K562 (cell line): ENCODE measurements around the gene RNF40. TPM values are rescaled to one million over a fixed set of nuclear protein-coding genes. Genes with fewer than 3 reads are reported as not detected.

Source experiments
- CREM ChIP-seq: IDR thresholded peaks from 2 replicates; pipeline ENCODE4 v1.6.1; 2014; ENCODE audit warnings: antibody characterized with exemption, low read depth
- HDAC3 ChIP-seq: fragments of 450-650 bp; IDR thresholded peaks from 2 replicates; pipeline ENCODE4 v1.6.1; 2018; ENCODE audit warnings: borderline replicate concordance, mild to moderate bottlenecking, moderate library complexity; ENCODE audit not compliant: partially characterized antibody
- NFIC ChIP-seq: fragments of 450-650 bp; IDR thresholded peaks from 2 replicates; pipeline ENCODE4 v1.6.1; 2017; ENCODE audit warnings: mild to moderate bottlenecking, inconsistent platforms
- POLR2A ChIP-seq: fragments of 450-650 bp; conservative IDR thresholded peaks from 2 replicates; pipeline ENCODE4 v1.6.1; 2016
- ZFP36 ChIP-seq: fragments of 150-350 bp; IDR thresholded peaks from 2 replicates; pipeline ENCODE4 v1.6.1; 2018; ENCODE audit warnings: low read length, low read depth; ENCODE audit not compliant: partially characterized antibody
- ZNF583 ChIP-seq: fragments of 250-450 bp; sonication (Bioruptor Pico); IDR thresholded peaks from 2 replicates; pipeline ENCODE4 v1.4.0; 2020
- ZNF717 ChIP-seq: fragments of 250-450 bp; sonication (Bioruptor Pico); IDR thresholded peaks from 2 replicates; pipeline ENCODE4 v1.5.0; 2021
- polyA plus RNA-seq, 8 experiments: library from polyadenylated mRNA; depleted of rRNA in 4 of 8; stranded (reverse) in 5 of 8; unstranded in 3 of 8; fragments of >200 nt; fragmentation: Nextera tagmentation in 2 of 8; fragmentation: Illumina TruSeq in 1 of 8; extraction: Ambion mirVana in 2 of 8; extraction: Trizol in 1 of 8; gene quantifications; 2 replicates each; pipeline versions ENCODE4 v1.2.1 to v1.2.3, GENCODE V29; 2011 to 2014; ENCODE audit warnings: inconsistent platforms in 1 of 8, missing spikeins in 1 of 8
- total RNA-seq, 7 experiments: library from RNA; depleted of rRNA in 6 of 7; stranded (reverse); fragments of >200 nt in 6 of 7; fragmentation: Illumina TruSeq in 2 of 7; extraction: Trizol in 2 of 7; gene quantifications; 2 replicates each; pipeline versions ENCODE4 v1.2.1 to v1.2.3, GENCODE V29; 2011 to 2021; ENCODE audit warnings: low replicate concordance in 1 of 7
- TF ChIP-seq, protein P1 (sequence below): fragments of 450-650 bp; conservative IDR thresholded peaks from 2 replicates; pipeline ENCODE4 v1.6.1; 2016; ENCODE audit warnings: missing genetic modification characterization, low read depth, mild to moderate bottlenecking, control low read depth, missing compliant biosample characterization
- TF ChIP-seq, protein P2 (sequence below): IDR thresholded peaks from 2 replicates; pipeline ENCODE4 v1.6.1; 2011; ENCODE audit warnings: borderline replicate concordance, low read depth, mild to moderate bottlenecking, moderate library complexity, low read length; ENCODE audit not compliant: insufficient read depth, poor library complexity, severe bottlenecking

Gene RNF40
- total and polyA plus RNA-seq, 9 of the 15 experiments (the other 6 are each of a cell fraction or from before 2014, with no cell fraction given): 6.2 to 129 (median 81.5) TPM

DNA sequence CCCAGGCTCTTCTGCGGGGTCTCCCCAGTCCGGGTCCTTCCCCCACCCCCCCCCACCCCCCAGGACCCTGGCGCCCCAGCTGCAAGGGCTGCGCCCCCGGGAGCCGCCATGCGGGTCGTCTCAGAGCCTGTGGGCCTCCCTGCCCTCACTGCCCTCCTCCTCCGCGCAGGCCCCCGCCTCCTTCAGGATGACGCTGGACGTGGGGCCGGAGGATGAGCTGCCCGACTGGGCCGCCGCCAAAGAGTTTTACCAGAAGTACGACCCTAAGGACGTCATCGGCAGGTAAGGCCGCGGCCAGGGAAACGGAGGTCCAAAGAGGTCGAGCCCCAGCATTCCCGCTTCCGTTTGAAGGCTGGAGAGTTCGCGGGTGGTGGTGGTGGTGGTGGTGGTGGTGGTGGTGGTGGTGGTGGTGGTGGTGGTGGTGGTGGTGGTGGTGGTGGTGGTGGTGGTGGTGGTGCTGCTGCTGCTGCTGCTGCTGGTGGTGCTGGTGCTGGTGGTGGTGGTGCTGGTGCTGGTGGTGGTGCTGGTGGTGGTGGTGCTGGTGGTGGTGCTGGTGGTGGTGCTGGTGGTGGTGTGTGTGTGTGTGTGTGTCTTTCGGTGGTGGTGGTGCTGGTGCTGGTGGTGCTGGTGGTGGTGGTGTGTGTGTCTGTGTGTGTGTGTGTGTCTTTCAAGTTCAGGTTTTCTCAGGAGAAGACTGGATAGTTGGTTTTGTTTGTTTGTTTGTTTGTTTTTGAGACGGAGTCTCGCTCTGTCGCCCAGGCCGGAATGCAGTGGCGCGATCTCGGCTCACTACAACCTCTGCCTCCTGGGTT lies 13.3 kb upstream of the RNF40 start (continued):
- TF ChIP-seq, protein P1, sequence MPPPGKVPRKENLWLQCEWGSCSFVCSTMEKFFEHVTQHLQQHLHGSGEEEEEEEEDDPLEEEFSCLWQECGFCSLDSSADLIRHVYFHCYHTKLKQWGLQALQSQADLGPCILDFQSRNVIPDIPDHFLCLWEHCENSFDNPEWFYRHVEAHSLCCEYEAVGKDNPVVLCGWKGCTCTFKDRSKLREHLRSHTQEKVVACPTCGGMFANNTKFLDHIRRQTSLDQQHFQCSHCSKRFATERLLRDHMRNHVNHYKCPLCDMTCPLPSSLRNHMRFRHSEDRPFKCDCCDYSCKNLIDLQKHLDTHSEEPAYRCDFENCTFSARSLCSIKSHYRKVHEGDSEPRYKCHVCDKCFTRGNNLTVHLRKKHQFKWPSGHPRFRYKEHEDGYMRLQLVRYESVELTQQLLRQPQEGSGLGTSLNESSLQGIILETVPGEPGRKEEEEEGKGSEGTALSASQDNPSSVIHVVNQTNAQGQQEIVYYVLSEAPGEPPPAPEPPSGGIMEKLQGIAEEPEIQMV (tag): no peak
- TF ChIP-seq NFIC (0 out of 2 replicates have a peak, but pooled peaks have one; percentile 10), CREM (peak; percentile 65), POLR2A (no peak), ZNF583 (CRISPR knock-in tag) (no peak), HDAC3 (no peak), ZFP36 (peak; percentile 76), ZNF717 (CRISPR knock-in tag) (no peak)
- TF ChIP-seq, protein P2, sequence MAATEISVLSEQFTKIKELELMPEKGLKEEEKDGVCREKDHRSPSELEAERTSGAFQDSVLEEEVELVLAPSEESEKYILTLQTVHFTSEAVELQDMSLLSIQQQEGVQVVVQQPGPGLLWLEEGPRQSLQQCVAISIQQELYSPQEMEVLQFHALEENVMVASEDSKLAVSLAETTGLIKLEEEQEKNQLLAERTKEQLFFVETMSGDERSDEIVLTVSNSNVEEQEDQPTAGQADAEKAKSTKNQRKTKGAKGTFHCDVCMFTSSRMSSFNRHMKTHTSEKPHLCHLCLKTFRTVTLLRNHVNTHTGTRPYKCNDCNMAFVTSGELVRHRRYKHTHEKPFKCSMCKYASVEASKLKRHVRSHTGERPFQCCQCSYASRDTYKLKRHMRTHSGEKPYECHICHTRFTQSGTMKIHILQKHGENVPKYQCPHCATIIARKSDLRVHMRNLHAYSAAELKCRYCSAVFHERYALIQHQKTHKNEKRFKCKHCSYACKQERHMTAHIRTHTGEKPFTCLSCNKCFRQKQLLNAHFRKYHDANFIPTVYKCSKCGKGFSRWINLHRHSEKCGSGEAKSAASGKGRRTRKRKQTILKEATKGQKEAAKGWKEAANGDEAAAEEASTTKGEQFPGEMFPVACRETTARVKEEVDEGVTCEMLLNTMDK: no peak
